NCI-H1436 (cell line): ENCODE data around the gene WNT3A.

Source experiments
- DNase-seq: peaks from one replicate; lab custom pipeline; 2025; lab: John Stamatoyannopoulos, UW

The WNT3A gene

GRCh38 chr1:228070173-228070572 lies 63.4 kb downstream of the WNT3A start:
- no peak for DNase-seq

- DNase-seq: no peak
Measured at GRCh38 chr1:228070851-228071250, 64.1 kb downstream of the WNT3A start.

- no peak for DNase-seq
Measured at GRCh38 chr1:228071839-228072657, 65.2 kb downstream of the WNT3A start.

GRCh38 chr1:228072658-228073043 lies 65.9 kb downstream of the WNT3A start:
- no peak for DNase-seq

- no peak for DNase-seq
Measured at GRCh38 chr1:228073061-228073856, 66.5 kb downstream of the WNT3A start.

- DNase-seq: peak; percentile 37
Measured at GRCh38 chr1:228073857-228074545, 67.2 kb downstream of the WNT3A start.

- DNase-seq: no peak
Measured at GRCh38 chr1:228074954-228075730, 68.3 kb downstream of the WNT3A start.

GRCh38 chr1:228075801-228076271 lies 69.0 kb downstream of the WNT3A start:
- no peak for DNase-seq

GRCh38 chr1:228076796-228077430 lies 70.1 kb downstream of the WNT3A start:
- no peak for DNase-seq

- no peak for DNase-seq
Measured at GRCh38 chr1:228077565-228078330, 71.0 kb downstream of the WNT3A start.

- no peak for DNase-seq
Measured at GRCh38 chr1:228079013-228079412, 72.2 kb downstream of the WNT3A start.

- no peak for DNase-seq
Measured at GRCh38 chr1:228079601-228080263, 72.9 kb downstream of the WNT3A start.

GRCh38 chr1:228081144-228081543 lies 74.3 kb downstream of the WNT3A start:
- DNase-seq: no peak

- no peak for DNase-seq
Measured at GRCh38 chr1:228081578-228082213, 74.9 kb downstream of the WNT3A start.

GRCh38 chr1:228082214-228082917 lies 75.6 kb downstream of the WNT3A start, which contains the start of gene ARF1:
ARF1 (plus strand) TSS chr1:228082708; CDS start chr1:228097115, 14,407 bp downstream.
- DNase-seq: peak; percentile 94

- DNase-seq: no peak
Measured at GRCh38 chr1:228082918-228083870, 76.4 kb downstream of the WNT3A start.

GRCh38 chr1:228083871-228084278 lies 77.1 kb downstream of the WNT3A start:
- DNase-seq: no peak
